Mesenchymal stem cell (in vitro differentiated cells and primary cell): Measurements from ENCODE around the gene RNH1.

Experiments
- DNase-seq: peaks from one replicate; pipeline ENCODE4 v3.0.0-alpha.2; 2013
- H2AFZ ChIP-seq: one replicate; pipeline ENCODE4 v1.6.1; 2013; ENCODE audit warnings: low read depth, mild to moderate bottlenecking, control low read depth, inconsistent platforms, low read length, moderate library complexity
- H2AK5ac ChIP-seq: 2 replicates; pipeline ENCODE4 v1.6.1; 2013; ENCODE audit warnings: low read length, moderate library complexity, mild to moderate bottlenecking, inconsistent platforms; ENCODE audit not compliant: severe bottlenecking
- H2BK120ac ChIP-seq: one replicate; pipeline ENCODE4 v1.6.1; 2013; ENCODE audit warnings: low read depth, mild to moderate bottlenecking, inconsistent platforms, low read length, moderate library complexity
- H2BK12ac ChIP-seq, 2 experiments: one replicate each; pipeline ENCODE4 v1.6.1; 2013; ENCODE audit warnings: inconsistent platforms in 2 of 2, low read length in 2 of 2, mild to moderate bottlenecking in 2 of 2, moderate library complexity in 2 of 2, control low read depth in 1 of 2
- H2BK15ac ChIP-seq: one replicate; pipeline ENCODE4 v1.6.1; 2013; ENCODE audit warnings: mild to moderate bottlenecking, low read depth, inconsistent platforms; ENCODE audit not compliant: poor library complexity, severe bottlenecking
- H2BK5ac ChIP-seq: 2 replicates; pipeline ENCODE4 v1.6.1; 2013; ENCODE audit warnings: low read depth, mild to moderate bottlenecking, low read length, control low read depth, inconsistent platforms; ENCODE audit not compliant: poor library complexity, severe bottlenecking
- H3K14ac ChIP-seq, 2 experiments: one replicate each; pipeline ENCODE4 v1.6.1; 2013; ENCODE audit warnings: inconsistent platforms in 2 of 2, low read length in 2 of 2, control low read depth in 1 of 2, mild to moderate bottlenecking in 1 of 2, moderate library complexity in 1 of 2
- H3K18ac ChIP-seq, 2 experiments: one replicate each; pipeline ENCODE4 v1.6.1; 2013; ENCODE audit warnings: inconsistent platforms in 2 of 2, low read length in 2 of 2, control low read depth in 1 of 2, low read depth in 1 of 2, mild to moderate bottlenecking in 1 of 2
- H3K23ac ChIP-seq, 2 experiments: one replicate each; pipeline ENCODE4 v1.6.1; 2013; ENCODE audit warnings: inconsistent platforms in 2 of 2, low read length in 2 of 2, mild to moderate bottlenecking in 2 of 2, moderate library complexity in 2 of 2, control low read depth in 1 of 2
- H3K27ac ChIP-seq: 2 replicates; pipeline ENCODE4 v1.5.1; 2013; ENCODE audit warnings: mild to moderate bottlenecking, moderate library complexity, low read length, control low read depth, inconsistent platforms; ENCODE audit not compliant: poor library complexity, severe bottlenecking
- H3K27me3 ChIP-seq, 2 experiments: 2 replicates each; pipeline versions ENCODE4 v1.6.1 to v1.7.0; 2013; ENCODE audit warnings: low read length in 2 of 2, mild to moderate bottlenecking in 2 of 2, moderate library complexity in 2 of 2, control low read depth in 1 of 2, inconsistent platforms in 1 of 2; ENCODE audit not compliant: control insufficient read depth in 1 of 2, insufficient read depth in 1 of 2
- H3K36me3 ChIP-seq, 2 experiments: 2 replicates each; pipeline versions ENCODE4 v1.6.1 to v1.7.0; 2013; ENCODE audit warnings: low read length in 2 of 2, control low read depth in 1 of 2, inconsistent platforms in 1 of 2, low read depth in 1 of 2, mild to moderate bottlenecking in 1 of 2; ENCODE audit not compliant: insufficient read depth in 2 of 2, control insufficient read depth in 1 of 2
- H3K4ac ChIP-seq, 2 experiments: one replicate each; pipeline ENCODE4 v1.6.1; 2013; ENCODE audit warnings: inconsistent platforms in 2 of 2, low read length in 2 of 2, mild to moderate bottlenecking in 2 of 2, moderate library complexity in 2 of 2, control low read depth in 1 of 2, low read depth in 1 of 2
- H3K4me1 ChIP-seq: 2 replicates; pipeline ENCODE4 v1.6.1; 2013; ENCODE audit warnings: low read depth, low read length, control low read depth; ENCODE audit not compliant: control insufficient read depth, insufficient read depth
- H3K4me2 ChIP-seq: 2 replicates; pipeline ENCODE4 v1.6.1; 2013; ENCODE audit warnings: low read length, mild to moderate bottlenecking, inconsistent platforms; ENCODE audit not compliant: poor library complexity, severe bottlenecking
- H3K4me3 ChIP-seq, 2 experiments: 2 replicates each; pipeline versions ENCODE4 v1.5.1 to v1.7.0; 2013; ENCODE audit warnings: low read length in 2 of 2, mild to moderate bottlenecking in 2 of 2, control low read depth in 1 of 2, low read depth in 1 of 2; ENCODE audit not compliant: insufficient read depth in 1 of 2
- H3K79me1 ChIP-seq: replicated peaks from 2 replicates; pipeline ENCODE4 v1.6.1; 2013; ENCODE audit warnings: mild to moderate bottlenecking, control low read depth, low read length, inconsistent platforms; ENCODE audit not compliant: poor library complexity, severe bottlenecking
- H3K9ac ChIP-seq: 2 replicates; pipeline ENCODE4 v1.7.0; 2013; ENCODE audit warnings: mild to moderate bottlenecking, low read length, moderate library complexity
- H3K9me3 ChIP-seq: 2 replicates; pipeline ENCODE4 v1.7.0; 2013; ENCODE audit warnings: mild to moderate bottlenecking, low read length; ENCODE audit not compliant: control insufficient read depth
- H4K8ac ChIP-seq: one replicate; pipeline ENCODE4 v1.6.1; 2013; ENCODE audit warnings: inconsistent platforms, mild to moderate bottlenecking, low read length, moderate library complexity
- H4K91ac ChIP-seq: one replicate; pipeline ENCODE4 v1.6.1; 2013; ENCODE audit warnings: mild to moderate bottlenecking, low read length, inconsistent platforms
- WGBS: methylation state at CpG from one replicate; pipeline ENCODE4 v1.1.7; 2013; ENCODE audit warnings: mixed read lengths; 5-methylcytosine and 5-hydroxymethylcytosine counted together

Gene RNH1

DNA sequence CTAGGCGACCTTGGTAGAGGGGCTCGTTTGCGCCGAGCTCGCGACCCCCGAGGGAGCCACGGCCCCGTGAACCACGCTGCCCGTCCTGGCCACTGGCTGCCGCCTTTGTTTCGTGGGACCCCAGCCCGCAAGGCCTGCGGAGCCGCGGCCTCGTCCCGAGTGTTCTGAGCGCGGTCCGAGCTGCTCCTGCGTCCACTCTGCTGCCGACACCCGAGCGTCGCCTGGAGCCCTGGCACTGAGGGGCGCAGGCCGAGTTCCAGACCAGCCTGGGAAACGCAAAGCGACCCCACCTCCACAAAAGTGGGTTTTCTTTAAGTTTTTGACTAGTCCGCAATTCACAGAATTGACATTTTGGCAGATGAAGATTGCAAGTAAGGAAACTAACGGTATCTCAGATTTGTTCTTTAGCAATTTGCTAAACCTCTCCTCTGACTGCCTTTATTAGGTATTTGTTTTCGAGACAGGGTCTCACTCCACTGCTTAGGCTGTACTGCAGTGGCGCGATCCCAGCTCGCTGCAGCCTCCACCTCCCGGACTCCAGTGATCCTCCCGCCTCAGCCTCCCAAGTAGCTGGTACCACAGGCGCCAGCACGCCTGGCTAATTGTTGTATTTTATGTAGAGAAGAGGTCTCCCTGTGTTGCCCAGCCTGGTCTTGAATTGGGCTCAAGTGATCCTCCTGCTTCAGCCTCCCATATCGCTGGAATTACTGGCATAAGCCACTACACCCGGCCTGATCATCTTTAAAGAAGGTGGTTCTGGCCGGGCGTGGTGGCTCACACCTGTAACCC lies 879 bp upstream of the RNH1 start:
- peak overlapping the region in 1 of 2 experiments; percentile 68 for H3K14ac ChIP-seq
- H3K9ac ChIP-seq: peak overlapping the region; percentile 90
- peaks cover 27 to 37% of the 10 kb centered on the region in 2 experiments for H3K36me3 ChIP-seq
- H2BK15ac ChIP-seq: no peak overlapping the region
- peaks cover 27% of the 10 kb centered on the region for H3K79me1 ChIP-seq
- H3K27ac ChIP-seq: no peak overlapping the region
- 35% methylated on average over 44 of the region's 45 CpGs for WGBS
- H2BK5ac ChIP-seq: peak overlapping the region; percentile 63
- H3K27me3 ChIP-seq: no peaks in the 10 kb centered on the region
- H3K9me3 ChIP-seq: no peaks in the 10 kb centered on the region
- no peak overlapping the region for H2BK12ac ChIP-seq
- H4K91ac ChIP-seq: peak overlapping the region; percentile 60
- DNase-seq: peak; percentile 37
- peak overlapping the region; percentile 57 to 85 for H3K4me3 ChIP-seq
- no peak overlapping the region for H2AFZ ChIP-seq
- H2BK120ac ChIP-seq: peak overlapping the region; percentile 73
- peak overlapping the region; percentile 55 to 83 for H3K18ac ChIP-seq
- H3K4me2 ChIP-seq: peak overlapping the region; percentile 86
- H3K23ac ChIP-seq: peak overlapping the region in 1 of 2 experiments; percentile 46
- peak overlapping the region; percentile 5 to 64 for H3K4ac ChIP-seq
- H3K4me1 ChIP-seq: peaks cover 19% of the 10 kb centered on the region
- H2AK5ac ChIP-seq: no peak overlapping the region
- no peak overlapping the region for H4K8ac ChIP-seq

DNA sequence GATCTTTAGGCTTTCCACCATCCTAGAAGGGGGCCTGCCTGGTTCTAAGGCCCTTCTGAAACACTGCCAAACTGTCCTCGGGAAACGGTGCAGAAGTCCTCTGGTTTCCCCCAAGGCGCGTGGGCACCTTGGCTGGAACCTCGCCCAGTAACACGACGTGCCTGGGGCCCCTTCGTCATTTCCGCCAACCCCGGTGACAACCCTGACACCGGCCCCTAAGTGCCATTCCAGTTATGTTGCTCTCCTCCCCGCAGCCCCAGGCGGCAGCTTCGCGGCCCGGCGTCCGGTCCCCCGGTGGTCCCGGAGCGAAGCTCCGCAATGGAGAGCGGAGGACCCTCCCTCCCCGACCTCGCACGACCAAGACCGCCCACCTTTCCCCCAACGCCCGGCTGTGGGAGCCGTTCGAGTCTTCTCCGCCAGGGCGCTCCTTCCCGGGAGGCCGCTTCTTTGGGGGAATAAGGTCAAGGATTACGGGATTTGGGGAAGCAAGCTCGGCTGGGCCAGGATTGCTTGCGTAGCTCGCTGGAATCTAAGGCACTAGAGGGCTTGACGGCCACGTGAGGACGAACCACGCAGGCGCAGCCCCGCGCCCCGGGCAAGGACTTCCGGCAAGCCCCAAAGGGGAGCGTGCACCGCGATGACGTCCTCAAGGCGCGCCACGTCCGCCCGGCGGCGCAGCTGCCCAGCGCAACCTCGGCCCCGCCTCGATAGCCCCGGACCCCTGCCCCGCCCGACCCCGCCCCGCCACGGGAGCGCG lies 626 bp downstream of the RNH1 start:
- Histone ChIP-seq H3K27ac (peak overlapping the region; percentile 97), H2AFZ (no peak overlapping the region), H3K18ac (peak overlapping the region; percentile 99 to 100), H3K79me1 (peaks cover 39% of the 10 kb centered on the region), H3K4me1 (peaks cover 28% of the 10 kb centered on the region), H3K36me3 (peaks cover 23 to 45% of the 10 kb centered on the region in 2 experiments), H3K23ac (peak overlapping the region in 1 of 2 experiments; percentile 34), H4K91ac (peak overlapping the region; percentile 75), H3K4me3 (peak overlapping the region; percentile 86 to 98), H4K8ac (peak overlapping the region; percentile 96), H3K9me3 (no peaks in the 10 kb centered on the region), H3K14ac (peak overlapping the region in 1 of 2 experiments; percentile 100), H2AK5ac (no peak overlapping the region), H2BK12ac (no peak overlapping the region), H2BK120ac (peak overlapping the region; percentile 88), H2BK15ac (peak overlapping the region; percentile 100), H2BK5ac (peak overlapping the region; percentile 93), H3K9ac (peak overlapping the region; percentile 100), H3K4me2 (peak overlapping the region; percentile 64), H3K4ac (peak overlapping the region; percentile 93 to 100), H3K27me3 (no peaks in the 10 kb centered on the region)
- DNase-seq: peak; percentile 97
- under 1% methylated on average over 63 of the region's 71 CpGs for WGBS

DNA sequence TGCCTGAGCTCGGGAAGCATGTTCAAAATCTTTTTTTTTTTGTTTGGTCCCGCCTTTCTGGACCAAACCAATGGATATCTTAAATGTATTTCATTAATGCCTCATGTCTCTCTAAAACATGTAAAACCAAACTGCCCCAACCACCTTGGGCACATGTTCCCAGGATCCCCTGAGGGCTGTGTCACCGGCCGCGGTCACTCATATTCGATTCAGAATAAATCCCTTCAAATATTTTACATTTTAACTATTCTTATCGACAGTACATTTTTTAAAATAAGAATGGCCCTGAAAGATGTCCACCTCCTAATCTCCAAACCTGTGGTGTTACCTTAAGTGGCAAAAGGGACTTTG lies 2.1 kb downstream of the RNH1 start:
- Histone ChIP-seq H4K91ac (no peak overlapping the region), H2BK12ac (no peak overlapping the region), H3K18ac (no peak overlapping the region), H3K4ac (no peak overlapping the region), H3K36me3 (peaks cover 30 to 53% of the 10 kb centered on the region in 2 experiments), H3K9ac (peak overlapping the region; percentile 100), H2BK120ac (no peak overlapping the region), H3K27ac (no peak overlapping the region), H2AK5ac (no peak overlapping the region), H3K4me2 (no peak overlapping the region), H3K9me3 (no peaks in the 10 kb centered on the region), H4K8ac (no peak overlapping the region), H3K4me1 (peaks cover 28% of the 10 kb centered on the region), H3K23ac (no peak overlapping the region), H3K79me1 (peaks cover 48% of the 10 kb centered on the region), H2AFZ (no peak overlapping the region), H2BK15ac (no peak overlapping the region), H3K4me3 (peak overlapping the region in 1 of 2 experiments; percentile 86), H3K27me3 (no peaks in the 10 kb centered on the region), H3K14ac (no peak overlapping the region), H2BK5ac (no peak overlapping the region)
- no peak for DNase-seq
- WGBS: 96% methylated on average over 6 of the region's 7 CpGs
